ENCODE measurements around the gene HTR4.

HTR4 gene

DNA sequence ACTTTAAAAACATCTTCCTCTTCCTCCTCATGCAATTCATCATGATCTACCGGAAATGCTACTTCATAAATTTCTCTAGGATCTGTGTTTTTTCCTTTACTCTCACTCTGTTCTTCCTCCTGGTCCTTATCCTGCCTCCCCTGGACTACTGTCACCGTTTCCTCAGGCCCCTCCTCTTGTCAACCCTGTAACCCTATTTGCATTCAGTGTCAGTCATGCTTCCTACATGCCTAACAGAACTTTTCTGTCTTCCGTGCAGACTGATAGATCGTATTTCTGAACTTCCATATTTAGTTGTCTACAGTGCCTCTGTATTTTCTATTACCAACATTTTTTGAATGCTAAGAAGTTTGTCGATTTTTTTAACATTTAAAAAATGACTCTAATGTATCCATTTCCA is 27.3 kb downstream of the HTR4 start:
- no peaks in the 10 kb centered on the region for H3K79me1 ChIP-seq (ENCODE audit: low read depth, low read length)
- H4K8ac ChIP-seq (ENCODE audit: low read depth, low read length) = no peak overlapping the region
- H3K23ac ChIP-seq (ENCODE audit: low read depth, low read length, poor library complexity) = no peak overlapping the region
- no peak overlapping the region for H2BK12ac ChIP-seq (ENCODE audit: low read length)
- H3K18ac ChIP-seq (ENCODE audit: low read length) = no peak overlapping the region
- H2AK5ac ChIP-seq (ENCODE audit: low read depth, low read length) = no peak overlapping the region
- H3K4me2 ChIP-seq (ENCODE audit: insufficient read depth, low read length, poor library complexity, severe bottlenecking) = no peak overlapping the region
- H2BK5ac ChIP-seq (ENCODE audit: low read length) = no peak overlapping the region
- no peak overlapping the region for H2AFZ ChIP-seq (ENCODE audit: low read length)
- no peaks in the 10 kb centered on the region for H3K9me3 ChIP-seq (replicated peaks in 1 of 2; ENCODE audit: control insufficient read depth in 2 of 2, insufficient read depth in 1 of 2, low read depth in 1 of 2, low read length in 2 of 2)
- H3K4me3 ChIP-seq (ENCODE audit: low read length in 2 of 2) = no peak overlapping the region
- H3K36me3 ChIP-seq (replicated peaks in 1 of 2; ENCODE audit: control insufficient read depth in 2 of 2, insufficient read depth in 2 of 2, low read length in 2 of 2) = no peaks in the 10 kb centered on the region
- H3K9ac ChIP-seq (ENCODE audit: low read depth, low read length, poor library complexity) = no peak overlapping the region
- H3K27ac ChIP-seq (replicated peaks; ENCODE audit: low read length) = no peak overlapping the region
- no CpG with 5 or more reads among the region's 5 CpGs for WGBS, 2 donors (ENCODE audit: extremely low coverage in 2 of 2, insufficient read length in 2 of 2, insufficient replicate concordance in 1 of 2)
- H2BK15ac ChIP-seq (ENCODE audit: low read length) = no peak overlapping the region
- H3K4ac ChIP-seq (ENCODE audit: low read length) = no peak overlapping the region
- no peak overlapping the region for H3K14ac ChIP-seq (ENCODE audit: low read length)
- no peak overlapping the region for H4K91ac ChIP-seq (ENCODE audit: low read depth, low read length, poor library complexity)
- H3K27me3 ChIP-seq (ENCODE audit: control insufficient read depth in 3 of 3, insufficient read depth in 3 of 3, low read depth in 1 of 3, low read length in 3 of 3) = no peaks in the 10 kb centered on the region
- no peak overlapping the region for H2BK120ac ChIP-seq (ENCODE audit: low read depth, low read length)
- H3K4me1 ChIP-seq (ENCODE audit: control insufficient read depth in 2 of 2, insufficient read depth in 1 of 2, low read depth in 1 of 2, low read length in 2 of 2) = no peaks in the 10 kb centered on the region
- DNase-seq (ENCODE audit: low spot score) = no peak

DNA sequence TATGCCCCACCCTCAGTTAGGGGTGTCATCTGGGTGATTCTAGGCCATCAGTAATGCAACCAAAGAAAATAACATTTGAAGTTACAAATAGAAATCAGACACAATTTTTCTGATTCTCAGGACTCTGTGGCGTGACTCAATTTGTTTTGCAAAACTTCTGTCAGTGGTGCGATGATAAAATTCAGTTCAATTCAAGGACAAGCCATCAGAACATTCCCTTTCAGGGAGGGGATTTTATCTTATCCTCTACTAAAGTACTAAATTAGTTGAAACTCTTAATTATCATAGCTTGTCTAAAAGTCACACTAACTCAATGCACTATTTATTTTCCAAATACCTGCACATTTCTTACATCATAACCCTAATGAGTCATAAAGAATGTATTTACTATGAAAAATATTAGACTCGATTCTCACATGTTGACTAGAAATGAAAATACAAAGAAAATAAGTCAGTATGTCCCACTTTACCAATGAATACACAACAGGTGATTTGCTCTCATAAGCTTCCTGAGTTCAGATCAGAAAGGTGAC is 28.2 kb downstream of the HTR4 start:
- Histone ChIP-seq H2BK12ac (ENCODE audit: low read length) (no peak overlapping the region), H3K9me3 (replicated peaks in 1 of 2; ENCODE audit: control insufficient read depth in 2 of 2, insufficient read depth in 1 of 2, low read depth in 1 of 2, low read length in 2 of 2) (no peaks in the 10 kb centered on the region)
- no CpG with 5 or more reads among the region's 3 CpGs for WGBS, 2 donors (ENCODE audit: extremely low coverage in 2 of 2, insufficient read length in 2 of 2, insufficient replicate concordance in 1 of 2)

DNA sequence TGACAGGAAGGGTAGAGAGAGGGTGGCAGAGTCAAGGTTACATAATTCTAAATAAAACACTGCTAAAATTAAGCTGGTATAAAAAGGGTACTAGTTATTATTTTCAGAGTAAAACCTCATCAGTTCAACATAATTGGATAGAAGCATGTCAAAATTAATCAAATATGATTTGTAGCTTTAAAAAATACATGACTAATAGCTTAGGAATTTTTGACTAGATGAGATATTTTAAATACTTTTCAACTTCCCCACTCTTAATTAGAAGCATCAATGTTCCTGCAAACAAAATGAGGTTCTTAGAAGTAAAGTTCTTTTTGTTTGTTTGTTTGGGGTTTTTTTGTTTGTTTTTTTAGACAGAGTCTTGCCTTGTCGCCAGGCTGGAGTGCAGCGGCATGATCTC is 29.1 kb downstream of the HTR4 start:
- Histone ChIP-seq H3K14ac (ENCODE audit: low read length) (no peak overlapping the region), H2AK5ac (ENCODE audit: low read depth, low read length) (no peak overlapping the region)
- no CpG with 5 or more reads among the region's 2 CpGs for WGBS, 2 donors (ENCODE audit: extremely low coverage in 2 of 2, insufficient read length in 2 of 2, insufficient replicate concordance in 1 of 2)

More for the DNA sequence above, 28.2 kb downstream of the HTR4 start:
- Histone ChIP-seq H3K23ac (ENCODE audit: low read depth, low read length, poor library complexity) (no peak overlapping the region), H3K4me2 (ENCODE audit: insufficient read depth, low read length, poor library complexity, severe bottlenecking) (no peak overlapping the region), H3K4ac (ENCODE audit: low read length) (no peak overlapping the region), H3K4me1 (ENCODE audit: control insufficient read depth in 2 of 2, insufficient read depth in 1 of 2, low read depth in 1 of 2, low read length in 2 of 2) (no peaks in the 10 kb centered on the region), H2AFZ (ENCODE audit: low read length) (no peak overlapping the region), H3K14ac (ENCODE audit: low read length) (no peak overlapping the region), H3K9ac (ENCODE audit: low read depth, low read length, poor library complexity) (no peak overlapping the region), H4K8ac (ENCODE audit: low read depth, low read length) (no peak overlapping the region), H3K27ac (replicated peaks; ENCODE audit: low read length) (no peak overlapping the region), H4K91ac (ENCODE audit: low read depth, low read length, poor library complexity) (no peak overlapping the region), H3K36me3 (replicated peaks in 1 of 2; ENCODE audit: control insufficient read depth in 2 of 2, insufficient read depth in 2 of 2, low read length in 2 of 2) (no peaks in the 10 kb centered on the region), H2BK15ac (ENCODE audit: low read length) (no peak overlapping the region), H3K79me1 (ENCODE audit: low read depth, low read length) (no peaks in the 10 kb centered on the region), H2BK5ac (ENCODE audit: low read length) (no peak overlapping the region), H3K18ac (ENCODE audit: low read length) (no peak overlapping the region), H2BK120ac (ENCODE audit: low read depth, low read length) (no peak overlapping the region), H2AK5ac (ENCODE audit: low read depth, low read length) (no peak overlapping the region), H3K4me3 (ENCODE audit: low read length in 2 of 2) (no peak overlapping the region), H3K27me3 (ENCODE audit: control insufficient read depth in 3 of 3, insufficient read depth in 3 of 3, low read depth in 1 of 3, low read length in 3 of 3) (no peaks in the 10 kb centered on the region)
- DNase-seq (ENCODE audit: low spot score) = no peak

DNA sequence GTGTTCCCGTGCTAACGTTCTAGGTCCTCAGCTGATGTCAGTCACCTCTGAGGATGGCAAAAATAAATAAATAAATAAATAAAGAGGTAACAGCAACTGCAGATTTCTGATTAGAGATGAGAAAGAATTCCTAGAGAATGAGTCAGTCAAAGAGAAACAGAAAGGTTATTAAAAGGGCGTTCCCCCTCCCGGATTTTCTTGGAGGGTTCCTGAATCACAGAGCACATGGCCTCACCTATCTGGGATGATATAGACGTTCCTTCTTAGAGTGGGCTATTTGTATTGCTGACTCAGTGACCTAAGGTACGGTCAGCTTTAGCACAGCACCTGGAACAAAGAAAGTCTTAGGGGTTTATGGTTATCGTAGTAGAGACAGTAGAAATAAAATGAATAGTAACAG is 30.6 kb downstream of the HTR4 start:
- H3K23ac ChIP-seq (ENCODE audit: low read depth, low read length, poor library complexity) = no peak overlapping the region
- H2BK12ac ChIP-seq (ENCODE audit: low read length) = no peak overlapping the region
- H3K4me2 ChIP-seq (ENCODE audit: insufficient read depth, low read length, poor library complexity, severe bottlenecking) = no peak overlapping the region
- H3K27ac ChIP-seq (replicated peaks; ENCODE audit: low read length) = no peak overlapping the region
- H3K14ac ChIP-seq (ENCODE audit: low read length) = no peak overlapping the region
- H2BK5ac ChIP-seq (ENCODE audit: low read length) = no peak overlapping the region
- DNase-seq (ENCODE audit: low spot score) = no peak
- no peaks in the 10 kb centered on the region for H3K79me1 ChIP-seq (ENCODE audit: low read depth, low read length)
- no peaks in the 10 kb centered on the region for H3K4me1 ChIP-seq (ENCODE audit: control insufficient read depth in 2 of 2, insufficient read depth in 1 of 2, low read depth in 1 of 2, low read length in 2 of 2)
- no peak overlapping the region for H3K9ac ChIP-seq (ENCODE audit: low read depth, low read length, poor library complexity)
- H3K27me3 ChIP-seq (ENCODE audit: control insufficient read depth in 3 of 3, insufficient read depth in 3 of 3, low read depth in 1 of 3, low read length in 3 of 3) = no peaks in the 10 kb centered on the region
- no peak overlapping the region for H3K4ac ChIP-seq (ENCODE audit: low read length)
- no peaks in the 10 kb centered on the region for H3K36me3 ChIP-seq (replicated peaks in 1 of 2; ENCODE audit: control insufficient read depth in 2 of 2, insufficient read depth in 2 of 2, low read length in 2 of 2)
- no peak overlapping the region for H4K8ac ChIP-seq (ENCODE audit: low read depth, low read length)
- no peak overlapping the region for H2AFZ ChIP-seq (ENCODE audit: low read length)
- WGBS, 2 donors (ENCODE audit: extremely low coverage in 2 of 2, insufficient read length in 2 of 2, insufficient replicate concordance in 1 of 2) = no CpG with 5 or more reads among the region's 7 CpGs
- no peak overlapping the region for H2AK5ac ChIP-seq (ENCODE audit: low read depth, low read length)
- H2BK120ac ChIP-seq (ENCODE audit: low read depth, low read length) = no peak overlapping the region
- H3K4me3 ChIP-seq (ENCODE audit: low read length in 2 of 2) = no peak overlapping the region
- H4K91ac ChIP-seq (ENCODE audit: low read depth, low read length, poor library complexity) = no peak overlapping the region
- no peak overlapping the region for H3K18ac ChIP-seq (ENCODE audit: low read length)
- H3K9me3 ChIP-seq (replicated peaks in 1 of 2; ENCODE audit: control insufficient read depth in 2 of 2, insufficient read depth in 1 of 2, low read depth in 1 of 2, low read length in 2 of 2) = no peaks in the 10 kb centered on the region
- H2BK15ac ChIP-seq (ENCODE audit: low read length) = no peak overlapping the region

More for the DNA sequence above, 29.1 kb downstream of the HTR4 start:
- H3K4me1 ChIP-seq (ENCODE audit: control insufficient read depth in 2 of 2, insufficient read depth in 1 of 2, low read depth in 1 of 2, low read length in 2 of 2) = no peaks in the 10 kb centered on the region
- no peaks in the 10 kb centered on the region for H3K36me3 ChIP-seq (replicated peaks in 1 of 2; ENCODE audit: control insufficient read depth in 2 of 2, insufficient read depth in 2 of 2, low read length in 2 of 2)
- H2BK5ac ChIP-seq (ENCODE audit: low read length) = no peak overlapping the region
- no peak overlapping the region for H3K23ac ChIP-seq (ENCODE audit: low read depth, low read length, poor library complexity)
- no peak overlapping the region for H2BK120ac ChIP-seq (ENCODE audit: low read depth, low read length)
- H3K4me2 ChIP-seq (ENCODE audit: insufficient read depth, low read length, poor library complexity, severe bottlenecking) = no peak overlapping the region
- H2BK12ac ChIP-seq (ENCODE audit: low read length) = no peak overlapping the region
- H3K9ac ChIP-seq (ENCODE audit: low read depth, low read length, poor library complexity) = no peak overlapping the region
- no peak overlapping the region for H3K27ac ChIP-seq (replicated peaks; ENCODE audit: low read length)
- no peaks in the 10 kb centered on the region for H3K79me1 ChIP-seq (ENCODE audit: low read depth, low read length)
- DNase-seq (ENCODE audit: low spot score) = no peak
- H4K8ac ChIP-seq (ENCODE audit: low read depth, low read length) = no peak overlapping the region
- no peaks in the 10 kb centered on the region for H3K27me3 ChIP-seq (ENCODE audit: control insufficient read depth in 3 of 3, insufficient read depth in 3 of 3, low read depth in 1 of 3, low read length in 3 of 3)
- no peak overlapping the region for H3K18ac ChIP-seq (ENCODE audit: low read length)
- no peaks in the 10 kb centered on the region for H3K9me3 ChIP-seq (replicated peaks in 1 of 2; ENCODE audit: control insufficient read depth in 2 of 2, insufficient read depth in 1 of 2, low read depth in 1 of 2, low read length in 2 of 2)
- no peak overlapping the region for H3K4me3 ChIP-seq (ENCODE audit: low read length in 2 of 2)
- H3K4ac ChIP-seq (ENCODE audit: low read length) = no peak overlapping the region
- no peak overlapping the region for H2AFZ ChIP-seq (ENCODE audit: low read length)
- H4K91ac ChIP-seq (ENCODE audit: low read depth, low read length, poor library complexity) = no peak overlapping the region
- no peak overlapping the region for H2BK15ac ChIP-seq (ENCODE audit: low read length)
